Duodenal mucosa (tissue), 2 donors: ENCODE data around the gene GNAQ.

ENCODE experiments used
- H3K27ac ChIP-seq: one replicate; pipeline ENCODE4 v1.7.0; 2013; ENCODE audit warnings: low read depth, low read length
- H3K27me3 ChIP-seq, 2 donors: one replicate each; pipeline ENCODE4 v1.7.0; 2013; ENCODE audit warnings: low read length in 2 of 2, control low read depth in 1 of 2; ENCODE audit not compliant: insufficient read depth in 2 of 2, control insufficient read depth in 1 of 2
- H3K36me3 ChIP-seq, 2 donors: one replicate each; pipeline ENCODE4 v1.7.0; 2013; ENCODE audit warnings: low read length in 2 of 2, control low read depth in 1 of 2; ENCODE audit not compliant: insufficient read depth in 2 of 2, control insufficient read depth in 1 of 2
- H3K4me1 ChIP-seq, 2 donors: one replicate each; pipeline ENCODE4 v1.7.0; 2013; ENCODE audit warnings: low read length in 2 of 2, control low read depth in 1 of 2; ENCODE audit not compliant: insufficient read depth in 2 of 2, control insufficient read depth in 1 of 2
- H3K4me3 ChIP-seq, 2 donors: one replicate each; pipeline ENCODE4 v1.7.0; 2013; ENCODE audit warnings: low read length in 2 of 2, low read depth in 1 of 2
- H3K9ac ChIP-seq, 2 donors: one replicate each; pipeline ENCODE4 v1.7.0; 2013; ENCODE audit warnings: low read length in 2 of 2, low read depth in 1 of 2
- H3K9me3 ChIP-seq, 2 donors: one replicate each; pipeline ENCODE4 v1.7.0; 2013; ENCODE audit warnings: low read length in 2 of 2, control low read depth in 1 of 2; ENCODE audit not compliant: control insufficient read depth in 1 of 2

GNAQ gene

GRCh38 chr9:77831781-77832180 lies 199.8 kb downstream of the GNAQ start:
- H3K9me3 ChIP-seq, result no peaks in the 10 kb centered on the region
- no peaks in the 10 kb centered on the region for H3K36me3 ChIP-seq
- no peaks in the 10 kb centered on the region for H3K27me3 ChIP-seq
- H3K4me3 ChIP-seq, result no peak overlapping the region
- H3K9ac ChIP-seq, result no peak overlapping the region
- H3K4me1 ChIP-seq, result peaks cover 5 to 10% of the 10 kb centered on the region in 2 donors
- no peak overlapping the region for H3K27ac ChIP-seq

GRCh38 chr9:77830618-77831285 lies 200.9 kb downstream of the GNAQ start:
- Histone ChIP-seq H3K4me1 (peaks cover 5 to 10% of the 10 kb centered on the region in 2 donors), H3K4me3 (no peak overlapping the region), H3K27me3 (no peaks in the 10 kb centered on the region), H3K9ac (no peak overlapping the region), H3K36me3 (no peaks in the 10 kb centered on the region), H3K27ac (no peak overlapping the region), H3K9me3 (no peaks in the 10 kb centered on the region)

- Histone ChIP-seq H3K27me3 (no peaks in the 10 kb centered on the region), H3K4me3 (no peak overlapping the region), H3K4me1 (no peaks in the 10 kb centered on the region), H3K36me3 (no peaks in the 10 kb centered on the region), H3K9ac (no peak overlapping the region), H3K9me3 (no peaks in the 10 kb centered on the region), H3K27ac (no peak overlapping the region)
Observed at GRCh38 chr9:77829420-77829819, 202.2 kb downstream of the GNAQ start.

- H3K36me3 ChIP-seq, result no peaks in the 10 kb centered on the region
- no peaks in the 10 kb centered on the region for H3K27me3 ChIP-seq
- no peak overlapping the region for H3K9ac ChIP-seq
- no peak overlapping the region for H3K4me3 ChIP-seq
- H3K4me1 ChIP-seq, result no peaks in the 10 kb centered on the region
- no peaks in the 10 kb centered on the region for H3K9me3 ChIP-seq
- no peak overlapping the region for H3K27ac ChIP-seq
Observed at GRCh38 chr9:77827104-77827784, 204.4 kb downstream of the GNAQ start.

GRCh38 chr9:77826621-77827020 lies 205.0 kb downstream of the GNAQ start:
- Histone ChIP-seq H3K4me1 (no peaks in the 10 kb centered on the region), H3K9ac (no peak overlapping the region), H3K36me3 (no peaks in the 10 kb centered on the region), H3K27ac (no peak overlapping the region), H3K27me3 (no peaks in the 10 kb centered on the region), H3K9me3 (no peaks in the 10 kb centered on the region), H3K4me3 (no peak overlapping the region)

- no peak overlapping the region for H3K9ac ChIP-seq
- H3K27me3 ChIP-seq, result no peaks in the 10 kb centered on the region
- no peaks in the 10 kb centered on the region for H3K9me3 ChIP-seq
- H3K4me3 ChIP-seq, result no peak overlapping the region
- no peaks in the 10 kb centered on the region for H3K36me3 ChIP-seq
- H3K27ac ChIP-seq, result no peak overlapping the region
- no peaks in the 10 kb centered on the region for H3K4me1 ChIP-seq
Observed at GRCh38 chr9:77826116-77826515, 205.5 kb downstream of the GNAQ start.

- Histone ChIP-seq H3K27me3 (no peaks in the 10 kb centered on the region), H3K9me3 (no peaks in the 10 kb centered on the region), H3K9ac (no peak overlapping the region), H3K36me3 (no peaks in the 10 kb centered on the region), H3K27ac (no peak overlapping the region), H3K4me1 (no peaks in the 10 kb centered on the region), H3K4me3 (no peak overlapping the region)
Observed at GRCh38 chr9:77825361-77825760, 206.2 kb downstream of the GNAQ start.

GRCh38 chr9:77820293-77820954 lies 211.2 kb downstream of the GNAQ start:
- Histone ChIP-seq H3K27me3 (no peaks in the 10 kb centered on the region), H3K36me3 (no peaks in the 10 kb centered on the region), H3K9me3 (no peaks in the 10 kb centered on the region), H3K27ac (no peak overlapping the region), H3K9ac (no peak overlapping the region), H3K4me1 (no peaks in the 10 kb centered on the region), H3K4me3 (no peak overlapping the region)

- Histone ChIP-seq H3K36me3 (peaks cover 0 to under 1% of the 10 kb centered on the region in 2 donors), H3K9ac (no peak overlapping the region), H3K4me1 (no peaks in the 10 kb centered on the region), H3K4me3 (no peak overlapping the region), H3K27ac (no peak overlapping the region), H3K27me3 (no peaks in the 10 kb centered on the region), H3K9me3 (no peaks in the 10 kb centered on the region)
Observed at GRCh38 chr9:77819657-77820056, 212.0 kb downstream of the GNAQ start.

GRCh38 chr9:77817590-77818311 lies 213.9 kb downstream of the GNAQ start:
- Histone ChIP-seq H3K27me3 (no peaks in the 10 kb centered on the region), H3K36me3 (peaks cover 5 to 14% of the 10 kb centered on the region in 2 donors), H3K4me3 (no peak overlapping the region), H3K9ac (no peak overlapping the region), H3K9me3 (no peaks in the 10 kb centered on the region), H3K27ac (no peak overlapping the region), H3K4me1 (no peaks in the 10 kb centered on the region)
